Large intestine (tissue), 3 donors: ENCODE data around the gene GJA3. TPM values are rescaled to one million over a fixed set of nuclear protein-coding genes. Genes with fewer than 3 reads are reported as not detected.
A peak's percentile ranks its signal among the peaks of the same experiment; 100 is the strongest.

Experiments used
- DNase-seq, 2 donors: peaks; one replicate each; pipeline versions ENCODE4 v3.0.0 to v3.0.0-alpha.2; 2013
- H3K27ac ChIP-seq: one replicate; pipeline ENCODE4 v1.5.1; 2013; ENCODE audit warnings: low read length
- H3K27me3 ChIP-seq: 2 replicates; pipeline ENCODE4 v1.6.1; 2013; ENCODE audit warnings: low read length; ENCODE audit not compliant: control insufficient read depth, insufficient read depth
- H3K36me3 ChIP-seq: 2 replicates; pipeline ENCODE4 v1.6.1; 2013; ENCODE audit warnings: low read length; ENCODE audit not compliant: control insufficient read depth, insufficient read depth
- H3K4me1 ChIP-seq: one replicate; pipeline ENCODE4 v1.6.1; 2013; ENCODE audit warnings: low read length; ENCODE audit not compliant: control insufficient read depth, insufficient read depth
- H3K4me3 ChIP-seq: one replicate; pipeline ENCODE4 v1.5.1; 2013; ENCODE audit warnings: low read length
- H3K9me3 ChIP-seq: one replicate; pipeline ENCODE4 v1.6.1; 2013; ENCODE audit warnings: mild to moderate bottlenecking, low read depth, low read length, moderate library complexity; ENCODE audit not compliant: control insufficient read depth
- WGBS: methylation state at CpG from one replicate; pipeline ENCODE4 v1.1.5; 2013; ENCODE audit warnings: low lambda C conversion rate; ENCODE audit not compliant: insufficient coverage; 5-methylcytosine and 5-hydroxymethylcytosine counted together
- polyA plus RNA-seq: library from polyadenylated mRNA; unstranded; fragments of 120-200 nt; gene quantifications from one replicate; pipeline ENCODE4 v1.2.1, GENCODE V29; 2013

The GJA3 gene
- polyA plus RNA-seq, 1 donor: 0.13 TPM

DNA sequence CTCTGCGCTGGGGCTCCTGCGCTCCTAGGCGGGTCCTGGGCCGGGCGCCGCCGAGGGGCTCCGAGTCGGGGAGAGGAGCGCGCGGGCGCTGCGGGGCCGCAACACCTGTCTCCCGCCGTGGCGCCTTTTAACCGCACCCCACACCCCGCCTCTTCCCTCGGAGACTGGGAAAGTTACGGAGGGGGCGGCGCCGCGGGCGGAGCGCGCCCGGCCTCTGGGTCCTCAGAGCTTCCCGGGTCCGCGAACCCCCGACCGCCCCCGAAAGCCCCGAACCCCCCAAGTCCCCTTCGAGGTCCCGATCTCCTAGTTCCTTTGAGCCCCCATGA lies 31.9 kb upstream of the GJA3 start, which contains the start of gene GJB2:
Gene GJB2, minus strand, starts transcription at position 103 of the 326 bp plus-strand sequence. CDS start 3,357 bp downstream, outside the sequence.
- no CpG with 5 or more reads among the region's 39 CpGs for WGBS
- H3K4me3 ChIP-seq: peak within 1 kb of the TSS; percentile 43

DNA sequence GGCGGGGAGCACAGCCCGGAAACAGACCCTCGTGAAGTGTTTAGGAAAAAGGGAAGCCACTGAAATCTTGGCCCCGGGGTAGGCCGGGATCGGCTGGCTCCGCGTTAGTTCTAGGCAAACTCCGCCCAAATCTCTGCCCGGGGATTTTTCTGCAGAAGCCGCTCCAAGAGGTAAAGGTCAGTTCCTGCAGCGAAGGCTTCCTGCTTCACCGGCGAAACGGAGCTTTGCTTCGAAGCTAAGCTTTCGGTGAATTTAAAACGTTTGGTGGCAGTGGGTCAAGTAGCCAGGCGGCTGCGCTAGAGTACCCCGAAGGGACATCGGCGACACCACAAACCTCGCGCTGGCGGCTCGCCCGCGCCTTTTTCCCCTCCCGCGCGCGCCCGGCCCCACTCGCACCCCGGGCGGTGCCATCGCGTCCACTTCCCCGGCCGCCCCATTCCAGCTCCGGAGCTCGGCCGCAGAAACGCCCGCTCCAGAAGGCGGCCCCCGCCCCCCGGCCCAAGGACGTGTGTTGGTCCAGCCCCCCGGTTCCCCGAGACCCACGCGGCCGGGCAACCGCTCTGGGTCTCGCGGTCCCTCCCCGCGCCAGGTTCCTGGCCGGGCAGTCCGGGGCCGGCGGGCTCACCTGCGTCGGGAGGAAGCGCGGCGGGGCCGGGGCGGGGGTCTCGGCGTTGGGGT lies 31.4 kb upstream of the GJA3 start:
- Histone ChIP-seq H3K36me3 (no peaks in the 10 kb centered on the region), H3K27ac (no peak overlapping the region), H3K27me3 (peaks cover 69% of the 10 kb centered on the region), H3K4me1 (peaks cover 22% of the 10 kb centered on the region), H3K4me3 (peak overlapping the region; percentile 43), H3K9me3 (peaks cover 6% of the 10 kb centered on the region)
- no CpG with 5 or more reads among the region's 73 CpGs for WGBS
- peak in 1 of 2 donors; percentile 52 for DNase-seq

More for the DNA sequence above, 31.9 kb upstream of the GJA3 start, which contains the start of gene GJB2:
- no peak within 1 kb of the TSS for H3K27ac ChIP-seq
- H3K9me3 ChIP-seq: peaks cover 6% of the 10 kb centered on the region
- DNase-seq: peak in 1 of 2 donors; percentile 33
- H3K27me3 ChIP-seq: peaks cover 69% of the 10 kb centered on the region
- H3K36me3 ChIP-seq: no peaks in the 10 kb centered on the region
- H3K4me1 ChIP-seq: peaks cover 27% of the 10 kb centered on the region

DNA sequence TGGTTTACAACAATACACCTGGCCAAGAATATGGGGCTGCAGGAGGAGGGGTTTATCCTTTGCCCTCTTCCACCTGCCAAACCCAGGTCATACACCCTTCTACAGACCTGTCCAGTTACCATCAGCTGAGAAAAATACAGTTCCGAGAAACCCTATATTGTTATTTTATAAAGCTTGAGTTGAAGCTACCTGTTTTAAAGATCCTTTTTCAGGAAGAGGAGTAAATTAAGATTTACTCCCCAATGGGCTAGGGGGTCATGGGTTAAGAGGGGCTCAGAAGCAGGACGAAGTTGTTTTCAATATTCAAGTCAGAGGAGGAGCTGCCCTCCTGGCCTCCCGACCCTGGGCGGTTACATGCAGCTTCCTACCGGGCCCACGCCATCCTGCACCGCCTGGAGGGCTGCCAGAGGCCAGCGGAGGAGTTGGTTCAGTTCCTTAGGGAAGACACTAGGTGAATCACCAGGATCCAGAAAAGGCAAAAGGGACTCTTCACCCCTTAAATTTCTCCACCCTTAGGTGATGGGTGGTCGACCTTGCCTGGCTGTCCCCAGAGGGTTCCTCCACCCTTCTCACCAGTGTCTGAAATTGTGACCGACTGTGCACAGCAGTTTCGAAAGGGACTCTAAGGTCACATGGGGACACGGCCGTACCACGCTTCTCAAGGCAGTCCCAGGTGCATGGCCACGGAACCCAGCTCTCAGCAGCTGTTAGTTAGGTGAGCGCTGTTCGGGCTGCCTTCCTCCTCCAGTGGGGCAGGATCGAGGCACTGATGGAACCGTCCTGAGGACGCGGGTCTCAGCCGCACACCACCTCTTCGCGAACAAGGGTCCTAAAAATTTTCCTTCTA lies 30.7 kb upstream of the GJA3 start:
- Histone ChIP-seq H3K4me1 (peaks cover 22% of the 10 kb centered on the region), H3K27me3 (peaks cover 65% of the 10 kb centered on the region), H3K27ac (no peak overlapping the region), H3K4me3 (peak overlapping the region; percentile 43), H3K36me3 (no peaks in the 10 kb centered on the region), H3K9me3 (peaks cover 6% of the 10 kb centered on the region)
- peak in 1 of 2 donors; percentile 43 for DNase-seq
- WGBS: no CpG with 5 or more reads among the region's 24 CpGs

DNA sequence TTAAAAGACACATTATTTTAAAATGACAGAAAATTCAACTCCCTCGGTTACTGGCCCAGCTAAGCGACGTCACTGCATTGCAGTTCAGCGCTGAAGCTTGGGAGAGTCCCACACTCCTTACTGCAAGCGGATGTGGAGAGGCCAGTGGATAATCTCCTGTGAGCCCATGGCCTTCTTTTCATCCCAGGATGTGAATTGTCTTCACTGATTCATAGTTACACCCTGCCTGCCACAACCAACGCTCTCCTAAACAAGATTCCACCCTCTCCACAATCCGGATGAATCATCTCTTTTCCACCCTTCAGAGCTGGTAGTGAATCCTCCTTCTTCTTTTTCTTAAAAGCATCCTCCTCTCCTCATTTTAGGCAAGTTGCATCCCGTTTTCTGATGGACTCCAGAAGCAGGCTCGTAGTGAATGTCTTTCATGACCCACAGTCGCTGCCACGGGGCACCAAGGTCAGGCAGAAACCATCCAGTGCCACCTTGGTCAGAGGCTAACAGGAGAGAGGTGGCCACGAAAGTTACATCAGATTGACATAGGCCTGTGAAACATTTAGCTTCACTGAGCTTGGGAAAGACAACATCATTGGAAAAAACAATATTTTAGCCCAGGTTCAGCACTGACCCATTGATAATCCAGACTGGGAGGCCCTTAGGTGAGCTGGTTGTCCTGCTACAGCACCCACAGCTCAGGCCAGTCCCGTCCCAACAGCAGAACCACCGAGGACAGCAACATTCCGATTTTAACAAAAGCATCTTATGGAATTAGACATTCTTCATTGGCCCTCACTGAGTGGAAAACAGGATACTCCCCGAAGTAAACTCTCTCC lies 29.8 kb upstream of the GJA3 start:
- DNase-seq: no peak
- Histone ChIP-seq H3K4me3 (no peak overlapping the region), H3K9me3 (peaks cover 6% of the 10 kb centered on the region), H3K27ac (no peak overlapping the region), H3K36me3 (no peaks in the 10 kb centered on the region), H3K4me1 (peaks cover 22% of the 10 kb centered on the region), H3K27me3 (peaks cover 58% of the 10 kb centered on the region)
- 13% methylated on average over 1 of the region's 16 CpGs for WGBS

DNA sequence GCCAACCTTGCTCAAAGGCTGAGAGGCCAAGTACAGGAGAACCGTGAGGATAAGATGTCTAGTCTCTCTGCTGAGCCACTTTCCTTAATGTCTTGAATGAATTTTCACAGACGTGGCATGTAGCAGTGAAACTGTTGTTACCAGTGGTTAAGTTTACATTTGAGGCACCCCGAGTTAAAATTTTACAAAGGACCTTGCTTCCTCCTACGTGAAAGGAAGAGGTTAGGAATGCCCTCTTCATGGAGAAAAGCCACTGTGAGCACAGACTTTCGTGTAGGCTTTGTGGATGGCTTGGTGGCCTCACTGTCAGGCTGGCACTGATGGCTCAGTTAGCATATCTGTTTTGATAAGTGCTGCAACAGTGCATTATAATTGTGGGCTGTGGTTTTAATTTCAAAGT lies 29.2 kb upstream of the GJA3 start:
- Histone ChIP-seq H3K36me3 (no peaks in the 10 kb centered on the region), H3K9me3 (peaks cover 6% of the 10 kb centered on the region), H3K4me3 (no peak overlapping the region), H3K27ac (no peak overlapping the region), H3K27me3 (peaks cover 53% of the 10 kb centered on the region), H3K4me1 (peaks cover 22% of the 10 kb centered on the region)
- DNase-seq: no peak
- WGBS: no CpG with 5 or more reads among the region's 5 CpGs

DNA sequence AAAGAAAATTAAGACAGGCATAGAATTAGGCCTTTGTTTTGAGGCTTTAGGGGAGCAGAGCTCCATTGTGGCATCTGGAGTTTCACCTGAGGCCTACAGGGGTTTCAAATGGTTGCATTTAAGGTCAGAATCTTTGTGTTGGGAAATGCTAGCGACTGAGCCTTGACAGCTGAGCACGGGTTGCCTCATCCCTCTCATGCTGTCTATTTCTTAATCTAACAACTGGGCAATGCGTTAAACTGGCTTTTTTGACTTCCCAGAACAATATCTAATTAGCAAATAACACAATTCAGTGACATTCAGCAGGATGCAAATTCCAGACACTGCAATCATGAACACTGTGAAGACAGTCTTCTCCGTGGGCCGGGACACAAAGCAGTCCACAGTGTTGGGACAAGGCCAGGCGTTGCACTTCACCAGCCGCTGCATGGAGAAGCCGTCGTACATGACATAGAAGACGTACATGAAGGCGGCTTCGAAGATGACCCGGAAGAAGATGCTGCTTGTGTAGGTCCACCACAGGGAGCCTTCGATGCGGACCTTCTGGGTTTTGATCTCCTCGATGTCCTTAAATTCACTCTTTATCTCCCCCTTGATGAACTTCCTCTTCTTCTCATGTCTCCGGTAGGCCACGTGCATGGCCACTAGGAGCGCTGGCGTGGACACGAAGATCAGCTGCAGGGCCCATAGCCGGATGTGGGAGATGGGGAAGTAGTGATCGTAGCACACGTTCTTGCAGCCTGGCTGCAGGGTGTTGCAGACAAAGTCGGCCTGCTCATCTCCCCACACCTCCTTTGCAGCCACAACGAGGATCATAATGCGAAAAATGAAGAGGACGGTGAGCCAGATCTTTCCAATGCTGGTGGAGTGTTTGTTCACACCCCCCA lies 28.1 kb upstream of the GJA3 start:
- Histone ChIP-seq H3K36me3 (no peaks in the 10 kb centered on the region), H3K27me3 (peaks cover 44% of the 10 kb centered on the region), H3K9me3 (peaks cover 6% of the 10 kb centered on the region), H3K4me3 (no peak overlapping the region), H3K4me1 (peaks cover 19% of the 10 kb centered on the region), H3K27ac (no peak overlapping the region)
- DNase-seq: no peak
- WGBS: 100% methylated on average over 3 of the region's 28 CpGs

DNA sequence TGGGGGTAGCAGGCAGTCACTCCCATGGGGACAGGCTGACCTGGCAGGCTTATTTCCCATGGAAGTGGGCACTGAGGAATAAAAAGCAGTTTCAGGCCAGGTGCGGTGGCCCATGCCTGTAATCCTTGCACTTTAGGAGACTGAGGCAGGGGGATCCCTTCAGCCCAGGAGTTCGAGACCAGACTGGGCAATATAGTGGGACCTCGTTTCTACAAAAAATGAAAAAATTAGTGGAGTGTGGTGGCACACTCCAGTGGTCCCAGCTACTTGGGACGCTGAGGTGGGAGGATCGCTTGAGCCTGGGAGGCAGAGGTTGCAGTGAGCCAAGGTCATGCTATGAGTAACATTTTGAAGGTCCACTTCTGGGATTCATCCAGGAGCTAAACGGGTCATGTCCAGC lies 25.9 kb upstream of the GJA3 start:
- peaks cover 25% of the 10 kb centered on the region for H3K27me3 ChIP-seq
- H3K36me3 ChIP-seq: no peaks in the 10 kb centered on the region
- H3K27ac ChIP-seq: no peak overlapping the region
- no CpG with 5 or more reads among the region's 6 CpGs for WGBS
- DNase-seq: no peak
- no peak overlapping the region for H3K4me3 ChIP-seq
- peaks cover 9% of the 10 kb centered on the region for H3K4me1 ChIP-seq
- no peaks in the 10 kb centered on the region for H3K9me3 ChIP-seq

DNA sequence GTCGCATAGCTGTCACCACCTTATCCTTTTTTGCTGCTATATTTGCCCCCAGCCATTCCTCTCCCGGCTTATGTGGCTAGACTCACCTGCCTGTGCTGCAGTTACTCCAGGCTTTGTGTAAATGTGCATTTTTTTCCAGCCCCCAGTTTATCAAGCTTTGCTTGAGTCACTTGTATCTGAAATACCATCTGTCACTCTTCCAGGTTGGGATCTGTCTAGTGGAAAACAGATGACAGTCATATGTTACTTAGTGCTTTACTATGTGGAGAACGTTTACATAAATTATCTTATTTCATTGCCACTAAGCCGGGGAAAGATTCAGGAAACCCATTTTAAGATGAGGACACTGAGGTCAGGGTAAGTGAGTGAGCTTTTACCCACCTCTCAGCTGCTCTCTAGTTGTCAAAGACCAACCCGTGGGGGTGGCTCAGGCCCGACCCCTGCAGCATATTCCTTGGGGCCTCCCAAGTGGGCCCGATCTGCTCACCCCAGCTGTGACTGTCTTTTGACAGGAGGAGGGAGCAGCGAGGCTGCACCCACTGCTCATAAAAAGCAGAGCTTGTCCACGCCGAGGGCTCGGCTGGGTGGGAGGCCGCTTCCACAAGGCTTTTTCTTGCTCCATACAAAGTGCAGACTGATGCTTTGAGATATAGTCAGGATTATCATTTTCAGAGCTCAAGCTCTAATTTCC lies 24.7 kb upstream of the GJA3 start:
- peaks cover 5% of the 10 kb centered on the region for H3K4me1 ChIP-seq
- 100% methylated on average over 3 of the region's 12 CpGs for whole genome bisulfite sequencing
- H3K36me3 ChIP-seq: no peaks in the 10 kb centered on the region
- H3K27ac ChIP-seq: no peak overlapping the region
- H3K27me3 ChIP-seq: peaks cover 13% of the 10 kb centered on the region
- no peak for DNase-seq
- H3K9me3 ChIP-seq: no peaks in the 10 kb centered on the region
- H3K4me3 ChIP-seq: no peak overlapping the region

DNA sequence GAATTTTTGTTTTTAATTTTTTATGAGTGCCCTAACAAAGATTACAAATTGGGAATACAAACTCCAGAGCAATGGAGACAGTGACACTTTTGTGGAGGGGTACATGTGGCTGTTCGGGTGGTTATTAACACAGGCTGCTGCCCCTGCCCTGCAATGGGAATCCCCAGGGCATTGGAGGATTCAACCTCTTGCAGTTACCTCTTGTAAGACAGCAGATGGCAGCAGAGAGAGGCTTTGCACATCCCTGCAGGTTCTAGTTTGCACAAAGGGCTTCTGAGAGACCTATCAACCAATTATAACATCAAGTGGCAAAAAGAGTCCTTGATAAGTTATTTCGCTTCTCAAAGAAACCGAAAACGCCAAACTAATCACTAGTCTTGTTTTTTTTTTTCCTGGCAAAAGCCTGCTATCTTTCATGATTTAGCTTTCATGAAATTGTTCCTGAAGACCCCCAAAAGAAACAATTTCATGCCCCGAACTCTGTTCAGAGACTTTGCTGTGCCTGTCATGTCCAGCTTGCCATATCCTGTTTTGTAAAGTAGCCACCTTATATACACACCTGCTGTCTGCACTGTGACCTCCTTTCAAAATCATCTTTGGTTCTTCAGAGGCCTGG lies 21.5 kb upstream of the GJA3 start:
- Histone ChIP-seq H3K27me3 (peaks cover 28% of the 10 kb centered on the region), H3K4me3 (no peak overlapping the region), H3K36me3 (no peaks in the 10 kb centered on the region), H3K27ac (no peak overlapping the region), H3K9me3 (no peaks in the 10 kb centered on the region), H3K4me1 (no peaks in the 10 kb centered on the region)
- peak; percentile 52 for DNase-seq
- WGBS: 0% methylated on average over 1 of the region's 5 CpGs
